NAMALWA (cell line): ENCODE data around the gene SLC5A2.
"Not testable (repeated sequence)": the region's sequence is repeated elsewhere in the genome, so short reads cannot be mapped to it uniquely, and the experiment has no call there.

Experiments
- DNase-seq: peaks from one replicate; pipeline ENCODE4 v3.0.0-alpha.2; 2015; ENCODE audit warnings: low spot score

SLC5A2 gene

DNA sequence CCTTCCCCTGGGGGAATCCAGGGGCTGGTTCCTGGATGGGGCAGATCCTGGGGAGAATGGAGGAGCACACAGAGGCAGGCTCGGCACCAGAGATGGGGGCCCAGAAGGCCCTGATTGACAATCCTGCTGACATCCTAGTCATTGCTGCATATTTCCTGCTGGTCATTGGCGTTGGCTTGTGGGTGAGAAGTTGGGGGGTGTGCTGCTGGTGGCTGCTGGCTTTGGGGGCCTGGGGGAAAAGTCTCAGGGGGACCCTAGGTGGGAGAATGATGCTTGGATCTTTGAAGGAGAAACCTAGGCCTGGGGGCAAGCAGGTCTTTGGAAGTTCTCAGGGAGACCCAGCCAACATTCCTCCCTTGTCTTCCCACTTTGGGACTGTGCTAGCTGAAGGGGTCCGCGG is at the start of gene SLC5A2:
TSS of gene SLC5A2 (plus strand) at position 43 of the 400 bp plus-strand sequence. CDS start at position 57, 14 bp downstream.
- DNase-seq, result no peak

DNA sequence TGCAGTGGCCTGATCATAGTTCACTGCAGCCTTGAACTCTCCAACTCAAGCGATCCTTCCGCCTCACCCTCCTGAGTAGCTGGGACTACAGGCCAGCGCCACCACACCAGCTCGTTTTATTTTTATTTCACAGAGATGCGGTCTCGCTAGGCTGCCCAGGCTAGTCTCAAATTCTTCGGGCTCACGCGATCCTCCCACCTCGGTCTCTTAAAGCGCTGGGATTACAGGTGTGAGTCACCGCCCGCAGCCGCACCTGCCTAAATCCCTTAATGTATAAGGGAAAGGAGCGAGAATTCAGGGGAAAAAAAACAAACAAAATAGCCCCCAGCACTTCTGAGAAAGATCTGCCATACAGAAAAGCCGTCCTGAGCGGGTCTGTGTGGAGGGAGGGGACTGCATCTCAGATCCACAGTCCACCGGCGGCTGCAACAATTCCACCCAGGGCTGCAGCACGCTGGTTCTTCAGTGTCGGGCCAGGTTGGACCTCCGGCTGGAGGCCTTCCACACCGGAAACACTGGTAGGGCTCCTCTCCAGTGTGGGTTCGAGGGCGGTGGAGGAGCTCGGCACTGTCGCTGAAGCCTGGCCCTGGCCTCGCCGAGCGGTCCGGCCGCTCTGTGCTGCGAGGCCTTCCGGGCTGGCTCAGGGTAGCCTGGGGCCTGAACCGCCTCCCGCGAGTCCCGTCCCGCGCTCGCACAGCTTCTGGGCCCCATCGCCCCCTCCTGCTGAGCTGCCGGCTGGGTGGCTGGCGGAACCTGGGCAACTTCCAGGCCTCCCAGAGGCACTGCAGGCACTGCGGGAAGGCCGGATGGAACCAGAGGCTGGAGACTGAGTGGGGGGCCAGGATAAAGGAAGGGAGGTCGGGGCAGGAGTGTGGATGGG is 47.3 kb upstream of the SLC5A2 start:
- DNase-seq, result no peak

DNA sequence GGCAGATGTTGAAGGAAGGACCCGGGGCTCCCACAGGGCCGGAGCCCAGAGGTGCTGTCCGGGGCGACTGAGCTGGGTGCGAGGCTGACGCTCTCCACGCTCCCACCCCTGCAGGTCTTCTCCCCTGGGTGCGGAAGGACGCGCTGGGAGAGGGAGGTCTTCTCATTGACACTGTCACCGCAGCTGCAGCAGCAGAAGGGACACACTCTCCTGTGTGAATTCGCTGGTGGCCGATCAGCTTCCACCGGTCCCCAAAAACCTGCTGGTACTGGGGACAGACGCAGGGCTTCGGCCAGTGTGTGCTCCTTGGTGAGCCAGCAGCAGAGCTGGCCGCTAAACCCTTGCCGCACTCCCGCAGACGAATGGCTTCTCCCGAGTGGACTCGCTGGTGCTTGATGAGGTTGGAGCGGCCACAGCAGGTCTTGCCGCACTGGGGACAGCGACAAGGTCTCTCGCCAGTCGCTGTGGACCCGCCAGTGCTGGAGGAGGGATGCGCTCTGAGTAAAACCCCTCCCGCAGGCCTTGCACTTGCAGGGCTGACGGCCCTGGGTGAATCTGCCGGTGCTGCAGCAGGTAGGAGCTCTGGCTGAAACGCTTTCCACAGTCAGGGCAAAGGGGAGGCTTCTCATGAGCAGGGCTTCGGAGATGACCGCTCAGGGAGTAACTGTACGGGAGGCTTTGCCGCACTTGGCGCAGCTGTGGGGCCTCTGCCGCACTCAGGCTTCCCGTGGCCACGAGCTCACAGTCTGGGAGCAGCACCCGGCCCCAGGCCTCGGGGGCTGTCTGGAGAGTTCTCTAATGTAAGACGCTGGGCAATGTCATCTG is 46.5 kb upstream of the SLC5A2 start:
- DNase-seq, result no peak

- DNase-seq, result no peak
These were observed 44.5 kb upstream of the SLC5A2 start for GRCh38 chr16:31438414-31438813.

- peak; percentile 43 for DNase-seq
These were observed 43.9 kb upstream of the SLC5A2 start for GRCh38 chr16:31439023-31439422.

GRCh38 chr16:31439519-31439918 is 43.4 kb upstream of the SLC5A2 start:
- DNase-seq, result no peak

- DNase-seq, result no peak
These were observed 42.3 kb upstream of the SLC5A2 start for GRCh38 chr16:31440516-31441184.

GRCh38 chr16:31441956-31442355 is 41.0 kb upstream of the SLC5A2 start:
- DNase-seq, result no peak

GRCh38 chr16:31445931-31446330 is 37.0 kb upstream of the SLC5A2 start:
- not testable (repeated sequence) for DNase-seq

GRCh38 chr16:31451201-31451600 is 31.7 kb upstream of the SLC5A2 start:
- DNase-seq, result no peak

- DNase-seq, result peak; percentile 47
These were observed 31.1 kb upstream of the SLC5A2 start for GRCh38 chr16:31451681-31452351.

- no peak for DNase-seq
These were observed 30.3 kb upstream of the SLC5A2 start for GRCh38 chr16:31452631-31453106.

DNA sequence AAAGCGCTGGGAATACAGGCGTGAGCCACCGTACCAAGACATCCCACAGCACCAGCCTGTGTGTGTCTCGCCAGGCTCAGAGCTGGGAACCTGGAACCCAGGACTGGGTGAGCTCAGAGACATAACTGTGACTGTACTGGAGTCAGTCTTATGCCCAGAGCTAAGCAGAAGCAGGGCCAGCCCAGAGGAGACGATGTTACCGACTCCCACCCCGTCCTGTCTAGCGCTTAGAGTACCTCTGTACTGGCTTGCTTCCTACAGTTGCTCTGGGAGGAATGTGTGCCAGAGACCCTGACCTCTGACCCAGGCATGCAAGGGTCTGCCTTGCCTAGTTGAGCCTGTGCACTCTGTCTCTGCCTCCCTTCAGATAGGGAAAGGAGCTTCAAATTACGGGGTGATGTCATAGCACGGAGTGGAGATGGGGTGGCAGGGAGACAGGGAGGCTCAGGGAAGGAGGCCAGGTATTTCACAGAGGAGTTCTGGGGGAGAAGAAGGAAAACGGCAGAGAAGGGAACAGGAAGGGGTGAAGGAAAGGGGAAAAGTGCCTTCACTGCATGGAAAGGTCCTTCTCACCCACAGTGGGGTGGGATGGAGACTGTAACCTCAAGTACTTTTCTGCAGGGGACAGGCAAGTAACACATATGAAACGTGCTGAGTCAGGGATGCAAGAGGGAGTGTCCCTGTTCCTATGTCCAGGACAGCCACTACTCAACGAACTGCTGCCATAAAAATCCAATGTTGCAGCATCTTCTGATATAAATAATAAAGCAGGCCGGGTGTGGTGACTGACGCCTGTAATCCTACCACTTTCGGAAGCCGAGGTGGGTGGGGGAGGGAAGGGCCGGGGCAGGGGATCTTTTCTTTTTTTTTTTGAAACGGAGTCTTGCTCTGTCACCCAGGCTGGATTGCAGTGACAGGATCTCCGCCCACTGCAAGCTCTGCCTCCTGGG is 29.4 kb upstream of the SLC5A2 start:
- no peak for DNase-seq

- DNase-seq, result peak; percentile 58
These were observed 27.2 kb upstream of the SLC5A2 start for GRCh38 chr16:31455601-31456314.

DNA sequence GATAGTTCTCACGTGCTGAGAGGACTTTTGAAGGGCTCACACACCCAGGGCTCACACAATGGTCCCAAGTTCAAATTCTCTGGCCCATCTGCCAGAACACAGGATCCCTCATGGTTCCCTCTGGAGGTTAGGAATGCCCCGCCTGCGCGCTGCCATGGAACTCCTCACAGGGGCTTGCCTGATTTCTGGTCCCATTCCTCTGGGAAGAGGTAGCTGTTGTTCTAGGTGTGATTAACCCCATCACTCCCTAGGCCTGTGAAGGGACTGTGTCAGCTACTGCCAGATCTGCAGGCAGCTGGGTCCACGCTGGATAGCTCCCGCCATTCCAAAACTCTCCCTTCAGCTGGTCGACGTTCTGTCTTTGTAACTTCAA is 25.9 kb upstream of the SLC5A2 start:
- DNase-seq, result no peak

GRCh38 chr16:31458073-31458843 is 24.7 kb upstream of the SLC5A2 start:
- peak; percentile 78 for DNase-seq

GRCh38 chr16:31458844-31459686 is 23.9 kb upstream of the SLC5A2 start, which contains the start of gene ARMC5:
Gene ARMC5 (plus strand): TSS chr16:31459501. CDS start chr16:31459525, 24 bp downstream.
- DNase-seq, result peak; percentile 96
